HG03139 (cell line): ENCODE data around the gene ADRA1B.
"Not testable (repeated sequence)": the region's sequence is repeated elsewhere in the genome, so short reads cannot be mapped to it uniquely, and the experiment has no call there.

Experiments
- ATAC-seq: cut with Tn5 transposase; IDR thresholded peaks from one replicate; pipeline ENCODE4 v1.9.1; 2021; ENCODE audit not compliant: unreplicated experiment

Gene ADRA1B

GRCh38 chr5:159965031-159965837 lies 49.0 kb downstream of the ADRA1B start:
- no peak for ATAC-seq

- ATAC-seq = not testable (repeated sequence)
These were observed 49.5 kb downstream of the ADRA1B start for GRCh38 chr5:159965838-159966128.

GRCh38 chr5:159969966-159970365 lies 53.7 kb downstream of the ADRA1B start:
- no peak for ATAC-seq

GRCh38 chr5:159971038-159971437 lies 54.8 kb downstream of the ADRA1B start:
- no peak for ATAC-seq

GRCh38 chr5:159971514-159971913 lies 55.2 kb downstream of the ADRA1B start:
- ATAC-seq = no peak

- ATAC-seq = no peak
These were observed 55.7 kb downstream of the ADRA1B start for GRCh38 chr5:159971931-159972461.

GRCh38 chr5:159972538-159973362 lies 56.5 kb downstream of the ADRA1B start:
- ATAC-seq = no peak

- no peak for ATAC-seq
These were observed 59.3 kb downstream of the ADRA1B start for GRCh38 chr5:159975462-159976019.

- ATAC-seq = no peak
These were observed 60.6 kb downstream of the ADRA1B start for GRCh38 chr5:159976921-159977320.

- ATAC-seq = no peak
These were observed 62.1 kb downstream of the ADRA1B start for GRCh38 chr5:159978358-159978757.

- no peak for ATAC-seq
These were observed 66.3 kb downstream of the ADRA1B start for GRCh38 chr5:159982421-159983173.

GRCh38 chr5:159987031-159987674 lies 70.9 kb downstream of the ADRA1B start:
- peak; percentile 92 for ATAC-seq

GRCh38 chr5:159990506-159990905 lies 74.2 kb downstream of the ADRA1B start:
- ATAC-seq = no peak

GRCh38 chr5:159992566-159992965 lies 76.3 kb downstream of the ADRA1B start:
- no peak for ATAC-seq

GRCh38 chr5:159993194-159993593 lies 76.9 kb downstream of the ADRA1B start:
- no peak for ATAC-seq

GRCh38 chr5:159995907-159996306 lies 79.6 kb downstream of the ADRA1B start:
- no peak for ATAC-seq

- ATAC-seq = no peak
These were observed 85.2 kb downstream of the ADRA1B start for GRCh38 chr5:160001457-160001856.

- no peak for ATAC-seq
These were observed 91.2 kb downstream of the ADRA1B start for GRCh38 chr5:160007514-160007913.

GRCh38 chr5:160008529-160008876 lies 92.2 kb downstream of the ADRA1B start:
- ATAC-seq = not testable (repeated sequence)

GRCh38 chr5:160008877-160009590 lies 92.8 kb downstream of the ADRA1B start, which contains the start of gene TTC1:
TTC1 (plus strand) TSS chr5:160009139; CDS start chr5:160010529, 1,390 bp downstream.
- ATAC-seq = peak; percentile 100
